ENCODE measurements around the gene GPX4.

DNA sequence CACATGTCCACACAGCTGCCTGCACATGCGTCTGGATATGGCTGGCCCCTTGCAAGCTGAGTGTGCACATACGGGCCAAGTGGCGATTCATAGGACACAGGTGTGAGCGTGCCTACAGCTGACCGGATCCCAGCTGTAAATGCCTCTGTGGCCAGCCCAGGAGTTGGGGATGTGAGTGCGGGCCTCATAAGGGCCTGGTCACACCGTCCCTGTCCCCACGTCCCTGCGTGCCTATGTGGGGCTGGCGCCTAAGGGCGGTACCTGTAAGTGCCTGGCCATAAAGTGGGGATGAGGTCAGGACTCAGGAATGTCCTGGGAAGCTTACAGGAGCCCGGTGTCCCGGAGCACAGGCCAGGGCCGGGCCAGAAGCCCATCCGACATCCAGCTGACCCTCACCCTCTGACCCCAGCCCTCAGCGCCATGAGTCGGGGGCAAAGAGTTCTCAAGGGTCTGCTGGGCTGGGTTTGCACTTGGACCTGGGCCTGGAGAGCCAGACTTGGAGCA is 38.1 kb upstream of the GPX4 start:
- TF ChIP-seq CBX3 (IDR thresholded peaks at IDR 0.05; ENCODE audit: borderline replicate concordance, low read depth), result no peak
- no peak for TF ChIP-seq EZH2 (IDR thresholded peaks at IDR 0.05; ENCODE audit: borderline replicate concordance, control insufficient read depth, low read depth, low read length)
- no peak for TF ChIP-seq CEBPB (IDR thresholded peaks at IDR 0.05; ENCODE audit: borderline replicate concordance in 1 of 2, low read depth in 2 of 2, low read length in 2 of 2)
- TF ChIP-seq SRF (IDR thresholded peaks at IDR 0.05; ENCODE audit: low read depth in 2 of 2, low read length in 2 of 2), result no peak
- TF ChIP-seq ZNF274 (IDR thresholded peaks at IDR 0.05; ENCODE audit: insufficient read depth, insufficient read length), result no peak
- TF ChIP-seq, protein P1, sequence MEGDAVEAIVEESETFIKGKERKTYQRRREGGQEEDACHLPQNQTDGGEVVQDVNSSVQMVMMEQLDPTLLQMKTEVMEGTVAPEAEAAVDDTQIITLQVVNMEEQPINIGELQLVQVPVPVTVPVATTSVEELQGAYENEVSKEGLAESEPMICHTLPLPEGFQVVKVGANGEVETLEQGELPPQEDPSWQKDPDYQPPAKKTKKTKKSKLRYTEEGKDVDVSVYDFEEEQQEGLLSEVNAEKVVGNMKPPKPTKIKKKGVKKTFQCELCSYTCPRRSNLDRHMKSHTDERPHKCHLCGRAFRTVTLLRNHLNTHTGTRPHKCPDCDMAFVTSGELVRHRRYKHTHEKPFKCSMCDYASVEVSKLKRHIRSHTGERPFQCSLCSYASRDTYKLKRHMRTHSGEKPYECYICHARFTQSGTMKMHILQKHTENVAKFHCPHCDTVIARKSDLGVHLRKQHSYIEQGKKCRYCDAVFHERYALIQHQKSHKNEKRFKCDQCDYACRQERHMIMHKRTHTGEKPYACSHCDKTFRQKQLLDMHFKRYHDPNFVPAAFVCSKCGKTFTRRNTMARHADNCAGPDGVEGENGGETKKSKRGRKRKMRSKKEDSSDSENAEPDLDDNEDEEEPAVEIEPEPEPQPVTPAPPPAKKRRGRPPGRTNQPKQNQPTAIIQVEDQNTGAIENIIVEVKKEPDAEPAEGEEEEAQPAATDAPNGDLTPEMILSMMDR (IDR thresholded peaks at IDR 0.05 in 2 of 3, conservative IDR thresholded peaks at IDR 0.05 in 1 of 3; ENCODE audit: control insufficient read depth in 2 of 3, extremely low read depth in 1 of 3, insufficient read depth in 1 of 3, low read depth in 3 of 3, low read length in 3 of 3), result no peak
- TF ChIP-seq CREM (IDR thresholded peaks at IDR 0.05; ENCODE audit: low read depth), result no peak
- no peak for TF ChIP-seq SP1 (IDR thresholded peaks at IDR 0.05; ENCODE audit: low read depth, low read length)
